GM19463 (cell line): ENCODE data around the gene ABCD3.
"Not testable (repeated sequence)": the region's sequence is repeated elsewhere in the genome, so short reads cannot be mapped to it uniquely, and the experiment has no call there.

Experiments used
- ATAC-seq: cut with Tn5 transposase; IDR thresholded peaks from one replicate; pipeline ENCODE4 v1.9.1; 2021; ENCODE audit warnings: mild to moderate bottlenecking, moderate library complexity; ENCODE audit not compliant: unreplicated experiment

Gene ABCD3

DNA sequence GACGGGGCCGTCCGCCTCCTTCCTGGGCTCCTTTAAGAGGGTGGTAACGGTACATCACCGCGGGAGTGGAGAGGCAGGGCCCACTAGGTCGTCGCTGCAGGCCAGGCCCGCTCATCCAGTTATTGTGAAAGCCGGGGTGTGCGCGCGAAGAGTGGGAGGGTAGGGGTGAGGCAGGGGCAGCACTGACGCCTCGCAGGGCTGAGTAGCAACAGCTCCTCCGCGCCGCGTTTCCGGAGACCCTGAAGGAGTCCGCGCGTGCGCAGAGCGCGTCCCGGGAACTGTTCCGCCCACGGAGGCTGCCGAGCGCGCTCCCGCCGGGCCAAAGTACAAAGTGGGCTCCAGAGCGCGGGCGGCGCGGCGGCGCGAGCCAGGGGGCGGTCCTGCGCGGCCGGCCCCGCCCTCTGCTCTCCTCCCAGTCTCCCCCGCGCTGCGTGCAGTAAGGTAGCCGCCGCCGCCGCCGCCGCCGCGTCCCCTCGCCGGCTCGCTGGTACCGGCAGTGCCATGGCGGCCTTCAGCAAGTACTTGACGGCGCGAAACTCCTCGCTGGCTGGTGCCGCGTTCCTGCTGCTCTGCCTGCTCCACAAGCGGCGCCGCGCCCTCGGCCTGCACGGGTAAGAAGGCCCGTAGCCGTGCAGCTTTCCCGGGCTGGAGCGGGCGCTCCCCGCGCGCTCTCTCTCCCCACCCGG is at the start of gene ABCD3:
TSS of gene ABCD3 (plus strand) at position 412 of the 686 bp plus-strand sequence. CDS start at position 502, 90 bp downstream.
- ATAC-seq, result peak; percentile 93

DNA sequence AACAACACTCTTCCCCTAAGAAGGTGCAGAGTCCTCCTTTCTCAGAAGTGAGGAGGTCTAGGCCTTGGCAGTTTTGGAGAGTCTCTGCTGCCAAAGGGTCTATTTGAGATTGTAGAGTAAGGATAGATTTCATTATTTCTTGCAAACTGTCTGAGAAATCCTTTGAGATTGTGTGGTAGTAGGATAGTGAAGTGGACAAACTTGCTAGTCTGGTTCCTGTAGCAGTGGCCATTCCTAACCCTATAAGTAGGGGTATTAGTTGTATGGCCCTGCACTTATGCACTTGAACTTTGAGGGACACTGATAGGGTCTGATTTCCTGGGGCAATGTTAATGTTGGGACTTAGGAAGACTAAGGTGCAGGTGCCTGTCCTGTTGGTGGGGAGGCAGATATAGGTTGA is 45.4 kb upstream of the ABCD3 start:
- ATAC-seq, result not testable (repeated sequence)

DNA sequence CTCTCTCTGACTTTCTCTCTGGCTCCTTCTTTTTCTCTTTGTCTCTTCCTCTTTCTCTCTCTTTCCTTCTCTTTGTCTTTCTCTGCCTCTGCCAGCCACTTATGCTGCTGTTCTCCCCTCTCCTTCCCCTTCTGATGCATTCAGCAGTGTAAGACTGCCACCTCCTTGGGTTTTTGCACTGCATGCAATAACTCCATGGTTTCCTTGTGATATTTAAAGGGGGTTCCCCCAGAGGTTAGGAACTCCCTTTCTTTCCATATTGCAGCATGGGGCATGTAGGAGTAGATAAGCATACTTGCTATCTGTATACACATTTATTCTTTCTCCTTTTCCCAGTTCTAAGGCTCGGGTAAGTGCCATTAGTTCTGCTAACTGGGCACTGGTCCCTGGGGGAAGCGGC is 44.9 kb upstream of the ABCD3 start:
- ATAC-seq, result not testable (repeated sequence)

DNA sequence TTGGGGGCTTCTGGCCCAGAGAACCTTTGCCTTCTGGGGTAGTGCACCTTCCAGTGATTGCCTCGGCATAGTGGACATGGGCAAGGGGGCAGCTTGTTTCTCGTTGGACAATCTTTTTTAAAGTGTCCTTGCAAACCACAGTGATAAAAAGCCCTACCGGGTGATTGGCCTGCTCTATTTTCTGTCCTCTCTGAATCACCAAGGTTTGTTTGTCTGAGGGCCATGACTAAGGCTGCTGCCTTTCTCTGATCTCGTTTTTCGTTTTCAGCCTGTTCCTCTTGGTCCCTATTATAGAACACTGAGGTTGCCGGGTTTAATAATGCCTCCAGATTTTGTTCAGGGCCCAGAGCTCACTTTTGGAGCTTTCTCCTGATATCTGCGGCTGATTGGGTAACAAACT is 42.5 kb upstream of the ABCD3 start:
- ATAC-seq, result not testable (repeated sequence)

DNA sequence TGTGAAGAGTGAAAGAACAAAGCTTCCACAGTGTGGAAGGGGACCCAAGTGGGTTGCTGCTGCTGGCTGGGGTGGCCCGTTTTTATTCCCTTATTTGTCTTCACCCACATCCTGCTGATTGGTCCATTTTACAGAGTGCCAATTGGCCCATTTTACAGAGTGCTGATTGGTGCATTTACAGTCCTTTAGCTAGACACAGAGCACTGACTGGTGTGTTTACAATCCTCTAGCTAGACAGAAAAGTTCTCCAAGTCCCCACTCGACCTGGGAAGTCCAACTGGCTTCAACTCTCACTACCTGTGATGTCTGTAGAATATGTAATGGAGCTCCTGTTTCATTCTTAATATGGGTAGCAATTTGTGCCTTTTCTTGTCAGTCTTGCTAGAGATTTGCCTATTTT is 39.7 kb upstream of the ABCD3 start:
- ATAC-seq, result not testable (repeated sequence)

DNA sequence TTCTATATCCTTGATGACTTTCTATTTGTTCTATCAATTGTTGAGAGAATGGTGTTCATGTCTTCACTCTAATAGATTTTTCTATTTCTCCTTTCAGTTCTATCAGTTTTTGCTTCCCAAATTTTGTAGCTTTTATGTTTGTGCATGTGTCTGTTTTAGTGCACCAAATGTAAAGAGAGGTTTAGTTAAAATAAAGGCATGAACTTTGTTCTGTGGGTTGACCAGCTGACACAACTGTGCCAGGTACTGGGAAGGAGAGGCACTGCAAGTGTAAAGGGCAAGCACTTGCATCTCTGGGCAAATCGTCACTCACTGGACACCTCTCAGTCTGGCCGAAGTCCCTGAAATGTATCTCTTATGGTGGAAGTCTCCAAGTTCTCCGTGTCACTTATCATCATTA is 38.6 kb upstream of the ABCD3 start:
- ATAC-seq, result no peak

DNA sequence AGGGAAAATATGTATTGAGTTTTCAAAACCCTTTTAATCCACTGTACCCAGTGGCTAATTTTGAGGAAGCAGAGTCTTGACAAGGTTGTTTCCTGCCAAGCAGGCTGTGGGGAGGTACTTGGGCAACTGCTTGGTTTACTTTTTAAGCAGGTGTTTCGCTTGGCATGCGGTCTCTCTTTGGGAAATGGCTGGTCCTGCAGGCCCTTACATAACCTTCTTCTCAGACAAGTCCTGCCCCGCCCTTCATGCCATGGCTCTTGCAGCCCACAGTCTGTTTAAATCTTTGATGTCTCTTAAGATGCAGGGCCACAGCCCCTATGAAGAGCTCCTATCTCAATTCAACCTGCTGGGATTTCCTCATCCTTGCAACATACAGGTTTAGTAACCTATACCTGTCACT is 36.0 kb upstream of the ABCD3 start:
- no peak for ATAC-seq

DNA sequence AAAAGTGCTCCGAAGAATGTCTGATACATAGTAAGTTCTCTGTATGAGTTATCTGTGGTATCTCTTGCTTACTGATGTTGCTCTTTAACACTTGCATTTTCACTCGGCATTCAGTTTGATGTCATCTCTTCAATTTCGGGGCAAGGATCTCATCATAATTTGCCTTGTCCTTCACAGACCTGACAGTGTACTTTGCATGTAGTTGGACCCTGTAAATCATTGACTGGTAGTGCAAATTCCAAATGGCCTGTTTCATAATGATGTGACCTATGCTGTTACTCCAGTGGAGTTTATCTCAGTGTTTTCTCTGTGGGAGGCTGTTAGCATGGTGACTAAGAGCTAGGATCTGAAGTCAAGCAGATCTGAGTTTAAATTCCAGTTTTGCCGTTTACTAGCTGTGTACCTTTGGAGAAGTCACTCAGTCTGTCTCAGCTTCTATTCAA is 34.2 kb upstream of the ABCD3 start:
- peak; percentile 69 for ATAC-seq

DNA sequence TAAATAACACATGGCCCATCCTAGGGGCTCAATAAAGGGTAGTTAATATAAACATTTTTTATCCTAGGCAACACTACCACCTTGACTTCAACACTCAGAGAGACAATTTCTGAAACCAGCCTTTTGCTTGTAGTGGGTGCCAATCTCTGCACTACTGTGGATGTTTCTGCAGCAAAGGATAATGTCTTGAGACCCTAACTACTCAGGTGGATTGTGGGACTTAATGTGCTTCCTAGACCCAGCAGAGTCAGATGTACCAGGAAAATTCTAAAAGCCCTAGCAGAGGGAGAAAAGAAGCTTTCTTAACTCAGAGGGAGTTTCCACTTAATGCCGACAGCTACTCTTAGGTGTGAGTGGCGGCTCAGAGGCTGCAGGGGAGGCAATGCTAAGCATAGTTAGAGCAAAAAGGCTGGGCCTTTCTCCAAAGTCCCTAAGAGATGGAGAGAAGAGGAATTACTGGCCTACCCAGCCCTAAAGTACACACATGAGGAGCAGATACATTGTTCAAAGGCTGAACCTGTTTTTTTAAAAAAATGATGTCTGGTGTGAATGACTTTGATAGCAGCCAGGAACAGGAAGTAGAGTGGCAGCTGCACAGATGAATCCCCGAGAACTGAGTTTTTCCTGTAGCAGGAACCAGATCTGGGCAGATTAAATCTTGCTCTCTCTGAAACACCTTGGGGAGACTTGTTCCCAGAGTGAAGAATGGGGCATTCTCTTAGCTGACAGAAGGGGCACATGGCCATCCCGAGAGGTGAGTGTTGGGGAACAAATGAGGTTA is 33.5 kb upstream of the ABCD3 start:
- no peak for ATAC-seq

DNA sequence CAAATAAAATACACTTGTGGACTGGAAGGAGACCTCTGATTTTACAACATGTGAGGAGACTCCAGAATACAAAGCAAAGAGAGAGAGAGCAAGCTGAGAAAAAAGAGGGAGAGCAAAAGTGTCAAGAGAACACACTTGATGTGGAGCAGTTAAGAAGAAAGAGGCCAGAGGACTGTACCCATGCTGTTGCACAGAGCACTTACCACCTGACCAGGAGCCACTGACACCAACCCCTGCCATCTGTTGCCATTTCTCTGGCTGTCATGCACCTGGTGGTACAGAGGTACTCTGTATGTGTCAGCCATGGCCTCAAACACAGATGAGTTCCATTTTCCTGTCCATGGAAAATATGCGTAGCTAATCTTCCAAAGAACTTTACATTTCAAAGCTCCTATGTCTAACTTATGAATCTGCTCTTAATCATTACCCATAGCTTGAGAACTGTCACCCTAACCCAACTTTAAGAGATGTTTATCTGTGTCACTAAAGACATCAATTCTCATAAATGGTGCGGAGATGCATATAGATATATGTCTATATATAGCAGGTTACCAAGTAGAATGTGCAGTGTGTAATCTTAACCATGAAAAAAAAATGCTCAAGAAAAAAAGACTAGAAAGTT is 32.8 kb upstream of the ABCD3 start:
- ATAC-seq, result no peak

DNA sequence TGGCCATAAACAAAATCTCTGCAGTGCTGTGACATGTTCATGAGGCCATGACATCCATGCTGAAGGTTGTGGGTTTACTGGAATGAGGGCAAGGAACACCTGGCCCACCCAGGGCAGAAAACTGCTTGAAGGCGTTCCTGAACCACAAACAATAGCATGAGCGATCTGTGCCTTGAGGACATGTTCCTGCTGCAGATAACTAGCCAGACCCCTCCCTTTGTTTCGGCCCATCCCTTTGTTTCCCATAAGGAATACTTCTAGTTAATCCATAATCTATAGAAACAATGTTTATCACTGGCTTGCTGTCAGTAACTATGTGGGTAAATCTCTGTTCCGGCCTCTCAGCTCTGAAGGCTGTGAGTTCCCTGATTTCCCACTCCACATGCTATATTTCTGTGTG is 28.9 kb upstream of the ABCD3 start:
- no peak for ATAC-seq

DNA sequence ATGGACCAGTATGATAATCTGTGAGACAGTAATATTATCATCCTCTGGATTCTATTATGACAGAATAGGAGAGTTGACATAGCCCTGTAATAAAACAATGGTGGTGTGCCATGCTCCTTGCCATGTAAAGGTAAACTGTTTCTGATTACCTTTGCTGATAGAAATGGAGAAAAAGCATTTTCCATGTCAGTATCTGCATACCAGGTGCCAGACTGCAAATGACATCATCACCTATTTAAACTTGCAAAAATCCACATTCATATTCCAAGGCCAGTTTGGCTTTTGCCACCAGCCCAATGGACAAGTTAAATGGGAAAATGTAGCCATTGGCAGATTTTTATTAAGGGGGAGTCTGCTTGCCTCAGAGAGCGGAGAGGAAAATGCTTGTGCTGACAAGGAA is 23.9 kb upstream of the ABCD3 start:
- ATAC-seq, result no peak

DNA sequence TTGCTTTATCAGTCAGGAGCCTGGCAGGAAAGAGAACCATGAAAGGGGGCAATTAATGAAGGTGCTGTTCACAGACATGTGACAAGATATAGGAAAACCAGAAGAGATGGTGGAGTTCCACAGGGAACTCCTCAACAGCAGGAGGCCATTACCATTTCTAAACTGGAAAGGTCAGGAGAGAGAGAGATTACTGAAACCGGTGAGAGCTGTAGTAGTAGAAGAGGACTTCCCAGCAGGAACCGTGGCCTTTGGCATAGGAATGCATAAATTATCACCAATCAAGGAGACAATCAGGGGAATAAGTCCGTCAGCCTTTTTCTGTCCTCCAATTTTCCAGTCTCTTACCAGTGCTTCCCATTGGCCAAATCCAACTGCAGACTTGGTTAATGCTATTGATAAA is 23.0 kb upstream of the ABCD3 start:
- no peak for ATAC-seq

DNA sequence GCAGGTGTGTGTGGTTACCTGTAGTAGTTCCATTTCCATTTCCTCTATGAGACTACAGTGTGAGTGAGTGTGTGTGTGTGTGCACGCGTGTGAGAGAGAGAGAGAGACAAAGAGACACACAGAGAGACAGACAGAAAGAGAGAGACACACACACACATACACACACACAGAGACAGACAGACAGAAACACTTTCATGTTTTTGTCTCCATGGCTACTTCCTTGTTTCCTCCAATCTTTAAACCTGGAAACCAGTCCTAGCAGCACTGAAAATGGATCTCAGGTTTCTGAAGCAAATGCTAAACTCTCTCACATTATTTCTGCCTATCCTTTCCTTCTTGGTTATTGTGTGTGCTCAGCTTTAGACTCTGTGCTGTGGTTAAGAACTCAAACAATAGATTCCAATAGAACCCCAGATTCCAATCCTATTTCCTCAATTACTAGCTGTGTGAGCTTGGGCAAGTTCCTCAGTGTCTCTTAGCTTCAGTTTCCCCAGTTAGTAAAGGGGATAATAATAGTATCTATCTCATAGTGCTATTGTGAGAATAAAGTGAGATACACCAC is 22.4 kb upstream of the ABCD3 start:
- no peak for ATAC-seq

DNA sequence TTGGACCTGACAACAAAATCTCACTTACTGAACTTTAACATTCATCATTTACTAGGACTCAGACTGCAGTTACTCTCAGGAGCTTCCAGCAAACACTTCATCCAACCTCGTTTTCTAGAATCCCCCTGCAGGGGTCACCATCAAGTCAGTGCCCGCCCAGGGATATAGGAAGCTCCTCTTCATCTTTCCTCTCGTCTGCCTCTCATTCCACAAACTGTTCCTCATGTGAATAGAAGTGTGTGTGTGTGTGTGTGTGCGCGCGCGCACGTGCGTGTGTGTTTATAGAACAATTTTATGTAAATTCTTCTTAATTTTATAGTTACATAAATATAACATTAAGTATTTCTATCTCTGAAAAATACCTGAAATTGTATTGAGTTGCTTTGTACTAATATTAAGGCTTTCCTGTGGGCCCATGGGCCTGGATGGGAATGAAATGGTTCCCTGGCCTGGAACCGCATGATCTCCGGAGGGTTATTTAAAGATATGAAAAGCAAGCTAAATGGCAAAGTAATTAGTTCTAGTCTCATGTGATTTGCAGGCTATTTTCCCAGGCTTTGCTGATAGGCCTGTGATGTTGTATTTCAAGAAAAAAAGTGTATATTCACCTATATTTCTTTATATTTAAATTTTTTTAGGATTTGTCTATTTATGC is 21.7 kb upstream of the ABCD3 start:
- ATAC-seq, result no peak

DNA sequence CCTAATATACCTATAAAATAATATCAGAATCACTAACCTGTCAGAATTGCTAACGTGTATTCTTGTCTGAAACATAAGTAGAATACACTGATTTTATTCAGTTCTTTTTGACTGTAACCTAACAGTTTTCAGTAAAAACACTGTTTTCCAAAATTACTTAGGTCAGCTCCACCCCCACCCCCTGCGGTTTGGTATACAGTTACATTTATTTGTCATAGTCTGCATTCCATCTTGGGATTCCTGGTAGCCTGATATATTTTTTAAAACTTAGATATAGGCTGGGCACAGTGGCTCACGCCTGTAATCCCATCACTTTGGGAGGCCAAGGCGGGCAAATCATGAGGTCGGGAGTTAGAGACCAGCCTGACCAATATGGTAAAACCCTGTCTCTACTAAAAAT is 19.8 kb upstream of the ABCD3 start:
- ATAC-seq, result no peak

DNA sequence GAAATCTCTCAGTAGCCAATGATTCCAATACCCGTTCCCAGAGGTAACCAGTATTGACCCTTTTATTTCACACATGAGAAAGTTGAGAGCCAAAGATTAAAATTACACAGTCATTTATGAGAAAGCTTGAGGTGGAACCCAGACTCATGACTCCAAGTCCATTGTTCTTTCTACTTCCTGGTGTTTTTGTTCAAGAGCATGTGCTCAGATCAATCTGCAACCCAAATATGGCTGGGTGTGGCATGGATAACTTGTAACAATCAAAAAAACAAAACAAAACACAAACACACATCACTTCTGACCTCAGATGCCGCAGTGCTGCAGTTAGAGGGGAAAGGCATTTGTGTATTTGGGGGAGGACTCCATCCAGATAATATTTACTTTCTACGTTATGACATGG is 18.7 kb upstream of the ABCD3 start:
- no peak for ATAC-seq

DNA sequence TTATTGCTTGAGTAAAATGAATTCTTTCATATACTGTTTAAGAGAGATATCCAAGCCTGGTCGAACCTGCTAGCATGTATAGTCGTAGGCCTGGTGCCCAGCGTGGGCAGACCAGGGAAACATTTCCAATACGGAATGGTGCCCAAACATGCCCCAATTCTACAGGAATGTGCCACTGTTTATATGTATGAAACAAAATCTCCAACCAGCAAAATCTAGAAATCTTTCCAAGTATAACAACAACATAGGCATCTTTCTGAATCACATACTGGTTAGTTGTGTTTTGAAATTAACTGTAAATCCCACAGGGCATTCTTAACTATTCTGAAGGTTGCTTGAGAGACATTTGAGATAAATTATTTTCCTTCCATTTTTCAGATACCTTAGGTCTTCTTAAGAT is 17.0 kb upstream of the ABCD3 start:
- no peak for ATAC-seq

DNA sequence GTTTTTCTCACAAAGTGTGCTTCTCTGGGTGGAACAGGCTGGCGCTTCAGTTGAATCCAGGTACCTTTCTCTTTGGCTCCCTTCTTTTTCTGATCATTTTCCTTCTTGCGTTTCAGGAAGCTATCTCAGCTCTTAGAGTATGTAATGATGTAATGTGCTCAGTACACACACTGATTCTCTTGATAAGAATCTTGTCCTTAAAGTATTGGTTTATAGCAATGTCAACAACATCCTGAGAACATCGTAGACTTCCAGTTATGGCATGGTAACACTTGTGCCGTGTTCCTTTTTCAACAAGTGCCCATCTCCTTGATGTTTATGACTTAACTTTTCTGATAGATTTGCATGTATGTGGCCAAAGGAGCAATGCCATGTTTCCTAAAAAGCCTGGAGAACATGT is 11.7 kb upstream of the ABCD3 start:
- ATAC-seq, result no peak

DNA sequence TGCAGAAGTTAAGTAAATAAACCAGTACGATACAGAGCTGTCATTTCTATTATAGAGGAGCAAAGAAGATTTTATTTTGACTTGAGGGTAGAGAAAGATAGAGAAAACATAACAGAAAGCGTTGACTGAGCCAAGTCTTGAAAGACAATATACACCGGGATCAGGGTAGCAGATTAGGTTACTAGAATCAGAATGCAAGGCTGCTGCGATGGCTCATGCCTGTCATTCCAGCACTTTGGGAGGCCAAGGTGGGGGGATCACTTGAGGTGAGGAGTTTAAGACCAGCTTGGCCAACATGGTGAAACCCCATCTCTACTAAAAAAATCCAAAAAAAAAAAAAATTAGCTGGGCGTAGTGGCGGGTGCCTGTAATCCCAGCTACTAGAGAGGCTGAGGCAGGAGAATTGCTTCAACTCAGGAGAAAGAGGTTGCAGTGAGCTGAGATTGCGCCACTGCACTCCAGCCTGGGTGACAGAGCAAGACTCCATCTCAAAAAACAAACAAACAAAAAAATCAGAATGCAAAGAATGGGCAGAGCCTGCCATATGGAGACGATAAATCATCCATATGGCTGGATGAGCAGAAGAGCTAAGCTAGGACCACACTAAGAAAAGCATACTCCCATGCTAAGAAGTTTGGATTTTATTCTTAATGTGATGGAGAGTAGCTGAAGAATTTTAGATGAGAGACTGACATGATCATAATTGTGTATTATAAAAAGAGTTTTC is 9.9 kb upstream of the ABCD3 start:
- no peak for ATAC-seq

DNA sequence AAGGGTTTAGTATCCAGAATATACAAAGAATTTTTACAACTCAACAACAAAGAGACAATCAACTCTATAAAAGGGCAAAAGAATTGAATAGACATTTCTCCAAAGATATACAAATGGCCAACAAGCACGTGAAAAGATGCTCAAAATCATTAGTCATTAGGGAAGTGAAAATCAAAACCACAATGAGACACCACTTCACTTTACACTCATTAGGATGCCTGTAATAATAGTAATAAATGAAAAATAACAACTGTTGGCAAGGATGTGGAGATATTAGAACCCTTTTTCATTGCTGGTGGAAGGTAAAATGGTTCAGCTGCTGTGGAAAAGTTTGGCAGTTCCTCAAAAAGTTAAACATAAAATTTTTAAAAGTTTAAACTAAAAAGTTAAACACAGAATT is 7.0 kb upstream of the ABCD3 start:
- peak; percentile 86 for ATAC-seq
